Breast epithelium (tissue), 4 donors: ENCODE measurements around the gene MAP7. TPM values are rescaled to one million over a fixed set of nuclear protein-coding genes. Genes with fewer than 3 reads are reported as not detected.

Source experiments
- DNase-seq, 2 donors: peaks; one replicate each; pipeline ENCODE4 v3.0.0-alpha.2; 2019; ENCODE audit warnings: low spot score in 2 of 2
- H3K27ac ChIP-seq, 2 donors: fragments of 200-600 bp; sonication (generic) in 1 of 2; one replicate each; pipeline ENCODE4 v1.5.1; 2016 to 2019; ENCODE audit warnings: mild to moderate bottlenecking in 1 of 2
- H3K27me3 ChIP-seq, 2 donors: fragments of 200-600 bp; sonication (generic) in 1 of 2; one replicate each; pipeline versions ENCODE4 v1.5.1 to v1.6.0; 2017 to 2019; ENCODE audit warnings: control low read depth in 1 of 2, mild to moderate bottlenecking in 1 of 2
- H3K36me3 ChIP-seq: fragments of 200-600 bp; one replicate; pipeline ENCODE4 v1.5.1; 2019
- H3K4me1 ChIP-seq, 2 donors: fragments of 200-600 bp; sonication (generic); one replicate each; pipeline ENCODE4 v1.5.1; 2016 to 2019; ENCODE audit warnings: control low read depth in 1 of 2
- H3K4me3 ChIP-seq, 3 donors: fragments of 200-600 bp; sonication (generic); 1 replicate in 2 of 3; 2 replicates in 1 of 3; pipeline ENCODE4 v1.5.1; 2016 to 2019; ENCODE audit warnings: mild to moderate bottlenecking in 3 of 3, moderate library complexity in 2 of 3
- H3K9me3 ChIP-seq, 2 donors: fragments of 200-600 bp; sonication (generic) in 1 of 2; one replicate each; pipeline ENCODE4 v1.5.1; 2016 to 2019; ENCODE audit warnings: control low read depth in 1 of 2
- CTCF ChIP-seq, 3 donors: fragments of 450-650 bp; IDR thresholded peaks; one replicate each; pipeline ENCODE4 v1.5.1; 2016 to 2017; ENCODE audit warnings: antibody characterized with exemption in 3 of 3, mild to moderate bottlenecking in 3 of 3, moderate library complexity in 3 of 3
- POLR2A ChIP-seq: fragments of 450-650 bp; IDR thresholded peaks from one replicate; pipeline ENCODE4 v1.6.1; 2016; ENCODE audit warnings: antibody characterized with exemption, mild to moderate bottlenecking, moderate library complexity
- POLR2AphosphoS5 ChIP-seq, 3 donors: sonication (generic); formaldehyde crosslinking; IDR thresholded peaks; one replicate each; pipeline ENCODE4 v1.6.1; 2017; ENCODE audit warnings: antibody characterized with exemption in 3 of 3
- intact Hi-C: fragments of 100-400 bp; cut with DNase I; formaldehyde crosslinking; loops from one replicate; pipeline ENCODE4 v1.15.1; 2023; ENCODE audit warnings: low total_unique reads
- total RNA-seq, 3 donors: library from RNA; depleted of rRNA; stranded (reverse); fragments of >200 nt; gene quantifications; one replicate each; pipeline ENCODE4 v1.1.0, GENCODE V29; 2016

Gene MAP7
- total RNA-seq, 3 donors from 2014 or later: 14.2 to 42.4 (median 16.4) TPM

DNA sequence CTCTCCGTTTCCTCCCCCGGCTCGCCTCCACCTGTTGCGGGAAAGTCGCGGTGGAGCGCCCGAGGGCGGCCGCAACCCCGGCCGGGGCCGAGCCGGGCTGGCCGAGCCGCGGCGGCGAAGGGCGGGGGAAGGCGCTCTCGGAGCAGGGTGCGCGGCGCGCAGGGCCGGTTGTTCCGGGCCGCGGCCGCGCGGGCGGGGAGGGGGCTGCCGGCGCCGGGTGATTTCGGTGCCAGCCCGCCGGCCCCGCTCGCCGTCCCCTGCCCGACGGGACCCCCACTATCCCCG lies 235 bp downstream of the MAP7 start:
- H3K4me1 ChIP-seq: peaks cover 0 to 4% of the 10 kb centered on the region in 2 donors
- intact Hi-C loops: no loop called here
- peak overlapping the region; percentile 94 to 95 for H3K27ac ChIP-seq
- no peaks in the 10 kb centered on the region for H3K9me3 ChIP-seq
- DNase-seq: no peak
- H3K4me3 ChIP-seq: peak overlapping the region; percentile 70 to 81 (median 76)
- no peaks in the 10 kb centered on the region for H3K27me3 ChIP-seq
- TF ChIP-seq POLR2A (no peak), CTCF (IDR thresholded peaks at IDR 0.05) (no peak), POLR2AphosphoS5 (IDR thresholded peaks at IDR 0.05) (no peak)
- H3K36me3 ChIP-seq: no peaks in the 10 kb centered on the region

DNA sequence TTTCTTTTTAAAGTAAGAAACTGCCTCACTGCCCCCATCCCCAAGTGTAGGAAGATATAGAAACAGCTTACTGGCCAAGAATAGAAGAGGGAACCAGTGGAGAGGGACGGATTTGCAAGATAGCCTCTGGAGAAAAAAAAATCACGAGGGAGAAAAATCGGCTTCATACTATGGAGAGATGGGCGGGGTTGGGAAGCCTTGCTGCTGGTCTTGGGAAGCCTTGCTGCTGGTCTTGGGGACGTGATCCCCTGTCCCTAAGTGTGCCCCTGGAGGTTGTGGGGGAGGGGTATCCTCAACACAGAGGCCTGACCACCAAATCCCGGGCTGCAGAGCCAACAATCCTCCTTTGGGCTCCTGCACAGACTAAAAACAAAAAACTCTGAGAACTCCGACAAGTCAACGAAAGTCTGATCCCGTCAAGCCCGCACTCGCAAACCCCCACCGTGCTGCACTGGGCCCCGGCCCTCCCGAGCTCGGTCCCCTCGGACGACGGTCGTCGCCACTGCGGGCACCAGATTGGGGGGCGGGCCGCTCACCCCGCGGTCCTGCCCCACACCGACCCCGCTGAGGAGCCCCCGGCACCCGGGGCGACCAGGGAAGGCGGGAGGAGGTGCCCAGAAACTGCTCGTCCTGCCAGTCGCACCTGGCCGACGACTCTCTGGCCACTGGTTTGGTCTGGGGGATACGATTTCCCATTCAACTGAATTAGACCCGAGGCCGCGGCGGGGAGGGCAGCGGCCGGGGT lies 750 bp downstream of the MAP7 start:
- Histone ChIP-seq H3K27ac (peak overlapping the region; percentile 94 to 95), H3K9me3 (no peaks in the 10 kb centered on the region), H3K27me3 (no peaks in the 10 kb centered on the region), H3K4me1 (peaks cover 0 to 4% of the 10 kb centered on the region in 2 donors), H3K4me3 (peak overlapping the region; percentile 70 to 81 (median 76)), H3K36me3 (no peaks in the 10 kb centered on the region)
- no peak for DNase-seq
- TF ChIP-seq CTCF (IDR thresholded peaks at IDR 0.05): no peak
- TF ChIP-seq POLR2AphosphoS5 (IDR thresholded peaks at IDR 0.05): no peak
- no peak for TF ChIP-seq POLR2A
- intact Hi-C loops: no loop called here

DNA sequence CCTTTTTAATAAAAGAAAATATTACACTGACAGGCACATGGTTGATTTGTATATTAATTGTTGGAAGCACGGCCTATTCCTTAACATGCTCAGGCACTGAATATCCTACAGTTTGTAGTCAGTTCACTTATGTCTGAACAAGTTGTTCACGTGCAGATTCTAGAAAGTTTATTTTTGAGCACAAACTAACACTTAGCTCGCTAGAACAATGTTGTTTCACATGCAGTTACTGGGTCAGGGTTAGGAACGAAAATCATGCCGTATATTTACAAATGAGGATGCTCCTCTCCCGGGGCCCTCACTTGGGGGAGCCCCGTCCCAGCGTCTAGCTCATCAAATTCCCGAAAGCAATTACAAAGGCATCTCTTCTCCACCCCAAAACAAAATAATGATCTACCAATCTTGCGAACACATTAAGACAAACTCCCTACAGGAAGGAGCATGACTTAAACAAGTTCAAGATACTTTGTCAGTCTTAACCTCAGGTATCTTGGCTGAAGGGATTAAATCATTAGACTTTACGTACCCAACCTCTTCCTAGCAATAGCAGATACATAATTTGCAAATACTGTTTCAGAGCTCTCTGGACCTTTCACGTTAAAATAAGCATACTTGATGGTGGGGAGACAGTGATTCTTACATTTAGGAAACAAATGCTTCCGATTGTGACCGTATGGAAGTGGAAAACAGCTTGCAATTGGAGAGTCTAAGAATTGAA lies 1.5 kb downstream of the MAP7 start:
- peak overlapping the region in 2 of 3 donors; percentile 76 to 81 for H3K4me3 ChIP-seq
- H3K4me1 ChIP-seq: peaks cover 0 to 4% of the 10 kb centered on the region in 2 donors
- no peak for DNase-seq
- intact Hi-C loops: no loop called here
- H3K9me3 ChIP-seq: no peaks in the 10 kb centered on the region
- TF ChIP-seq POLR2AphosphoS5 (IDR thresholded peaks at IDR 0.05) (no peak), POLR2A (no peak), CTCF (IDR thresholded peaks at IDR 0.05) (no peak)
- H3K36me3 ChIP-seq: no peaks in the 10 kb centered on the region
- H3K27ac ChIP-seq: peak overlapping the region in 1 of 2 donors; percentile 94
- H3K27me3 ChIP-seq: no peaks in the 10 kb centered on the region

- no peaks in the 10 kb centered on the region for H3K27me3 ChIP-seq
- no peaks in the 10 kb centered on the region for H3K9me3 ChIP-seq
- no peak for DNase-seq
- no peaks in the 10 kb centered on the region for H3K36me3 ChIP-seq
- TF ChIP-seq CTCF (IDR thresholded peaks at IDR 0.05): no peak
- TF ChIP-seq POLR2A: no peak
- TF ChIP-seq POLR2AphosphoS5 (IDR thresholded peaks at IDR 0.05): no peak
- no peak overlapping the region for H3K27ac ChIP-seq
- peaks cover 0 to 4% of the 10 kb centered on the region in 2 donors for H3K4me1 ChIP-seq
- H3K4me3 ChIP-seq: no peak overlapping the region
- intact Hi-C loops: no loop called here
Measured at GRCh38 chr6:136547871-136548270, 2.4 kb downstream of the MAP7 start.

GRCh38 chr6:136547336-136547735 lies 2.9 kb downstream of the MAP7 start:
- no peak overlapping the region for H3K27ac ChIP-seq
- TF ChIP-seq CTCF (IDR thresholded peaks at IDR 0.05) (peak; percentile 31 to 63 (median 61)), POLR2A (no peak), POLR2AphosphoS5 (IDR thresholded peaks at IDR 0.05) (no peak)
- peaks cover 0 to 4% of the 10 kb centered on the region in 2 donors for H3K4me1 ChIP-seq
- DNase-seq: no peak
- H3K36me3 ChIP-seq: no peaks in the 10 kb centered on the region
- intact Hi-C loops: no loop called here
- no peaks in the 10 kb centered on the region for H3K27me3 ChIP-seq
- no peak overlapping the region for H3K4me3 ChIP-seq
- H3K9me3 ChIP-seq: no peaks in the 10 kb centered on the region
